IPS DF 6.9 (cell line): Measurements from ENCODE around the gene DEFB132.

ENCODE experiments used
- DNase-seq: peaks from one replicate; pipeline ENCODE4 v3.0.0-alpha.2; 2013; ENCODE audit warnings: low read depth, low spot score
- H3K27ac ChIP-seq: one replicate; pipeline ENCODE4 v1.5.1; 2013; ENCODE audit warnings: low read length, control low read depth
- H3K27me3 ChIP-seq: 2 replicates; pipeline ENCODE4 v1.6.1; 2013; ENCODE audit warnings: mild to moderate bottlenecking, low read length; ENCODE audit not compliant: control insufficient read depth, insufficient read depth
- H3K36me3 ChIP-seq: 2 replicates; pipeline ENCODE4 v1.6.1; 2013; ENCODE audit warnings: low read length; ENCODE audit not compliant: control insufficient read depth, insufficient read depth
- H3K4me1 ChIP-seq: 2 replicates; pipeline ENCODE4 v1.6.1; 2013; ENCODE audit warnings: low read length; ENCODE audit not compliant: control insufficient read depth, insufficient read depth
- H3K4me3 ChIP-seq: 2 replicates; pipeline ENCODE4 v1.5.1; 2013; ENCODE audit warnings: mild to moderate bottlenecking, low read length
- H3K9me3 ChIP-seq: 2 replicates; pipeline ENCODE4 v1.6.1; 2013; ENCODE audit warnings: low read length, inconsistent platforms; ENCODE audit not compliant: control insufficient read depth, insufficient read depth
- WGBS: extraction: QIAGEN DNeasy Blood & Tissue Kit; methylation state at CpG from one replicate; pipeline ENCODE4 v1.1.7; 2013; ENCODE audit warnings: mixed read lengths, missing lambda C conversion rate; ENCODE audit not compliant: insufficient read length, insufficient coverage; 5-methylcytosine and 5-hydroxymethylcytosine counted together

DEFB132 gene

DNA sequence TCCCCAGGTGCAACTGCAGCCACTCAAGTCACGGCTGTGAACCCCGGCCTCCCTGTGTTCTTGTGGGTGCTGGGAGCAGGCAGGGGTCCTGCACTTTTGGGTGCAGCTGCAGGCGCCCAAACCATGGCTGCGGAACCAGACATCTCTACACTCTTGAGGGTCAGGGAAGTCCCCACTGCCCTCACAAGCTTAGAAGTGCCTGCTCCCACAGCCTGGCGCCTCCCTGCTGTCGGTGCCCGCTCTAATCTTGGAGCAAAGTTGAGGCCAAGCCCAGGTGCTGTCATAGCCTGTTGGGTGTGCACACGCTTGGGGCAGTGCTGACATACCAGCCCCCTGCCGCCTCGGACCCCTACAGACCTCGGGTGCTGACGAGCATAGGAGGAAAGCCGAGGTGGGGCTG, 6.2 kb downstream of the DEFB132 start:
- Histone ChIP-seq H3K4me3 (no peak overlapping the region), H3K4me1 (no peaks in the 10 kb centered on the region), H3K27me3 (peaks cover 10% of the 10 kb centered on the region; the same call in 1 of the 2 replicates), H3K36me3 (no peaks in the 10 kb centered on the region), H3K27ac (no peak overlapping the region), H3K9me3 (no peaks in the 10 kb centered on the region)
- no peak for DNase-seq
- no CpG with 5 or more reads among the region's 13 CpGs for WGBS

DNA sequence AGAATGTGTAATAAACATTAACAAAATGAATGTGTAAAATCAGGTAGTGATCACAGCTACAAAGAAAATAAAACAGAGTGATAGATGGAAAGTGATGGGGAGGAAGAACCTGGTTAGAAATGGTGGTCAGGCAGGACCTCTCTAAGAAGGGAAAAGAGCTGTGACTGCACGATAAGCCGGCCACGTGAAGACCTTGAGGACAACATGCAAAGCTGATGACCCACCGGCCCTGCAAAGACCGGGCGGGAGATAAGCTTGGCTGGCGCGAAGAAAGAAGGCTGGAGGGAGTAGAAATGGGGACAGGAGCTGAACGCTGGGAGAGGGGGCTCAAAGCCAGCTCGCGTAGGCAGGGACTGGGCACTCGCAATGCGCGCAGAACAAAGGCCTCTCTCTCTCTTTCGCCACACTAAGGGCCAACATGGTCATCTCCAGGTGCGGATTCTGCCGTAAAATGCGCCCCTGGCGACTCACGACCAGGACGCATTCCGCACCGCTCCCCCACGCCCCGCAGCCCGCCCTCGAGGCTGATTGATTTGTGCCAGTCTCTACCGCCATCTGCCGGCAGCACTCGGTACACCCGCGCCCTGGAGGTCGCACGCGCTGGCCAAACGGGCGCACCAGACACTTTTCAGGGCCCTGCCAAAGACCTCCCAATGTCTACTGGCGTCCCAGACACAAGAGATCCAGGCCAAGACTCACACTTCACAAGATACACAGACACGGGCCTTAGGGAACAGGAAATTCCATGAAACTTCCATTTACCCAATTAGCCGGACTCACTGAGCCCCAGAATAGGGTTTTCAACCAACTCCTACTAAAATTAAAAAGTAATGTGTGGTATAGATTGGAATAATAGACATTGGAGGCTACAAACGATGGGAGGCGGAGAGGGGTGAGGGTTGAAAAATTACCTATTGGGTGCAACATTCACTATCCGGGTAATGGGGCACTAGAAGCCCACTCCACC, 9.4 kb downstream of the DEFB132 start:
- DNase-seq, result peak; percentile 82
- H3K4me1 ChIP-seq, result no peaks in the 10 kb centered on the region
- no CpG with 5 or more reads among the region's 43 CpGs for WGBS
- no peaks in the 10 kb centered on the region for H3K36me3 ChIP-seq
- H3K9me3 ChIP-seq, result no peaks in the 10 kb centered on the region
- H3K27me3 ChIP-seq, result peaks cover 4% of the 10 kb centered on the region; the same call in 1 of the 2 replicates
- H3K4me3 ChIP-seq, result no peak overlapping the region
- H3K27ac ChIP-seq, result no peak overlapping the region

DNA sequence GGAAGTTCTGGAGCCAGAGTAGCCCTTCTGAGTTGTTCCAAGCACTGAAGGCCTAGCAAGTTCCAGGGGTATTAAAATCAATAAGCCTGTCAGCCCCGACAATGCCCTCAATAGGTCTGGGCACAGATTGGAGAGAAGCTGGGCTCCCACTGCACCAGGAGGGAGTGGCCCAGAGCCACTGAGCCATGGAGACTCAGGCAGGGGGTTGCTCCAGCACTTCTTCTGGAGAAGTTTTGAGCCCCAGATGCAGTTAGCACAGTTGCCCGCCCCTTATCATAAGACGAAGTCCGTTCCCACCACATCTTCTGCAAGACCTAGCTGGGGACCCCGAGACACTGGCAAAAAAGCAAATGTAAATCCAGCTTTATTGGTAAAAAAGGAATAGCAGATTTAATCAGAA, 13.0 kb downstream of the DEFB132 start:
- H3K9me3 ChIP-seq, result no peaks in the 10 kb centered on the region
- no peak for DNase-seq
- peaks cover 1% of the 10 kb centered on the region; the same call in 1 of the 2 replicates for H3K27me3 ChIP-seq
- WGBS, result no CpG with 5 or more reads among the region's 5 CpGs
- H3K27ac ChIP-seq, result no peak overlapping the region
- H3K4me1 ChIP-seq, result no peaks in the 10 kb centered on the region
- H3K4me3 ChIP-seq, result no peak overlapping the region
- H3K36me3 ChIP-seq, result no peaks in the 10 kb centered on the region

DNA sequence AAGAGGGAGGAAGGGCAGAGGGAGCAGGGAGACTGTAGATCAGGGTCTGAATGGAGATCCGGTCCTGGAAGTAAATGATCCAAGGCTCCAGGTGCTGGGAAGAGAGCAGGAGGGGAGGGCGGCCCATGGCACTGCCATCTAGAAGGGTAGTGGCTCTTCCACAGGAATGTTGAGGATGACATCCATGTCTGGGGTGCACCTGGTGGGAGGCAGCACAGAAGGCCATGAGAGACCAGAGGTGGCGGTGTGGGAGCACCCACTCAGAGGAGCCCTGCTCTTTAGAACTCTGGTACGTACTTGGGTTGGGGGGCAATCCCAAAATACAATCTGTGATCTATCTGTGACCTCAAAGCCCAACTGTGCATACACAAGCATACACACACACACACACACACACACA, 13.5 kb downstream of the DEFB132 start:
- Histone ChIP-seq H3K9me3 (no peaks in the 10 kb centered on the region), H3K36me3 (no peaks in the 10 kb centered on the region), H3K4me1 (no peaks in the 10 kb centered on the region), H3K27ac (no peak overlapping the region), H3K4me3 (no peak overlapping the region), H3K27me3 (peaks cover 1% of the 10 kb centered on the region; the same call in 1 of the 2 replicates)
- no peak for DNase-seq
- no CpG with 5 or more reads among the region's 4 CpGs for WGBS

DNA sequence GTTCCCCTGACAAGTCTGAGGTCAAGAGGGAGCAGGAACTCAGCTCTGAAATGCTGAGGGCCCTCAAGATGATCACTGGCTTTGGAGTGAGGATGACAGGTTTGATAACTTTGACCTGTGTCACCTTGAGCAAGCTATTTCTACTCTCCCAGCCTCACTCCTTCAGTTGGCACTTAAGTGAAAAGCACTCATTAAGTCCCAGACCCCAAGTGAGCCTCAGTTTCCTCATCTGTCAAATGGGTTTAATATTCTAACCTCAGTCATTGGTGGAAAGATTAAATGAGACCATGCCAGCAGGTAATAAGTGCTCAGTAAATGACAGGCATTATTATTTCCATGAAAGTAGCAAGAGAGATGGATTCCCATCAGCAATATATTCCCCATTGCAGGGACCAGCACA, 14.0 kb downstream of the DEFB132 start:
- Histone ChIP-seq H3K4me1 (no peaks in the 10 kb centered on the region), H3K9me3 (no peaks in the 10 kb centered on the region), H3K27me3 (no peaks in the 10 kb centered on the region), H3K27ac (no peak overlapping the region), H3K4me3 (no peak overlapping the region), H3K36me3 (peaks cover 3% of the 10 kb centered on the region; the same call in 1 of the 2 replicates)
- DNase-seq, result no peak

DNA sequence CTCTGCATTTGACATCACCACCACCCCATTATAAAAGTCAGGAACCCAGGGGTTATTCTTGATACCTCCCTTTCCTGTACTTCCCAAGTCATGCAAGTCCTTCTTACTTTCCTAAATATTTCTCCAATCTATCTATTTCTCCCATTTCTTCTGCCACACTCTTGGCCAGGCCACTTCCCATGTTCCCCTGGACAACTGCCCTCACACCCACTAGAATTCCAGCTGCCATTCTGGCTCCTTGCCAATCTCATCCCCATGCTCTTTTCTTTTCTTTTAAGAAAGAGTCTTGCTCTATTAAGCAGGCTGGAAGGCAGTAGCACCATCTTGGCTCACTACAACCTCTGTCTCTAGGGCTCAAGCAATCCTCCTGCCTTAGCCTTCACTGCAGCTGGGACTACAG, 15.2 kb downstream of the DEFB132 start:
- H3K27me3 ChIP-seq, result no peaks in the 10 kb centered on the region
- H3K4me1 ChIP-seq, result no peaks in the 10 kb centered on the region
- H3K4me3 ChIP-seq, result no peak overlapping the region
- DNase-seq, result no peak
- no peak overlapping the region for H3K27ac ChIP-seq
- H3K9me3 ChIP-seq, result no peaks in the 10 kb centered on the region
- peaks cover 9% of the 10 kb centered on the region for H3K36me3 ChIP-seq

DNA sequence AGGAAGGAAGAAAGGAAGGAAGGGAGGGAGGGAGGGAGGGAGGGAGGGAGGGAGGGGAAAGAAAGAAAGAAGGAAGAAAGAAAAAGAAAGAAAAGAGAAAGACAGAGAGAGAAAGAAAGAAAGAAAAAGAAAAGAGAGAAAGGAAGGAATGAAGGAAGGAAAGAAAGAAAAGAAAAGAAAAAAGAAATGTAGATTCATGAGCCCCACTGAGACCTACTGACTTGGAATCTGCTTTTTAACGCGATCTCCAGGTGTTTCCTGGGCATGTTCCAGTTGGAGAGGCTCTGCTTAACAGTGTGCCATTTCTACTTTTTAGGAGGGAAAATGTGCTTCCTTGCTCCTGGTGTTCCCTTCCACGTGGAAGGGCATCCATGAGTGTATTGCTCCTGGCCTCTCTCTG, 16.4 kb downstream of the DEFB132 start:
- no peaks in the 10 kb centered on the region for H3K27me3 ChIP-seq
- no peaks in the 10 kb centered on the region for H3K9me3 ChIP-seq
- no peak overlapping the region for H3K27ac ChIP-seq
- H3K4me1 ChIP-seq, result no peaks in the 10 kb centered on the region
- no CpG with 5 or more reads among the region's 3 CpGs for WGBS
- H3K4me3 ChIP-seq, result no peak overlapping the region
- H3K36me3 ChIP-seq, result peaks cover 9% of the 10 kb centered on the region
- DNase-seq, result no peak

DNA sequence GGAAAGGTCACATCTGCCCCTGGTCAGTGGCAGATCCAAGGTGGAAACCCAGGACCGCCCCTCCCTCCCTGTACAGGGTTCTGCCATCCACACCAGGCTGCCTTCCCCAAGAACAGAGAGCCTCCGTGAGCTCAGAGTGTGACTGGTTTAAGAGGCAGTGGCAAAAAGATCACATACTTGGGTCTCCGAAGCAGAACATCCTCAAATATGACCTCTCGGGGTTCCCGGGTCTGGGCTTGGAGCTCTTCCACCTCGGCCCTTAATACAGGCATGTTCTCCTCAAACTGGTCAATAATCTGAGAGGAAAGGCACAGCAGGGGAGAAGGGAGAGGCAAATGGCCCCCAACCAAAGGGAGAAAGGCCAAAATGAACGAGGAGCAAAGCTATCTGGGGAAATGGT, 18.3 kb downstream of the DEFB132 start:
- DNase-seq, result no peak
- no peaks in the 10 kb centered on the region for H3K27me3 ChIP-seq
- no peak overlapping the region for H3K4me3 ChIP-seq
- H3K4me1 ChIP-seq, result no peaks in the 10 kb centered on the region
- H3K9me3 ChIP-seq, result no peaks in the 10 kb centered on the region
- peaks cover 9% of the 10 kb centered on the region for H3K36me3 ChIP-seq
- H3K27ac ChIP-seq, result no peak overlapping the region
- no CpG with 5 or more reads among the region's 7 CpGs for WGBS

DNA sequence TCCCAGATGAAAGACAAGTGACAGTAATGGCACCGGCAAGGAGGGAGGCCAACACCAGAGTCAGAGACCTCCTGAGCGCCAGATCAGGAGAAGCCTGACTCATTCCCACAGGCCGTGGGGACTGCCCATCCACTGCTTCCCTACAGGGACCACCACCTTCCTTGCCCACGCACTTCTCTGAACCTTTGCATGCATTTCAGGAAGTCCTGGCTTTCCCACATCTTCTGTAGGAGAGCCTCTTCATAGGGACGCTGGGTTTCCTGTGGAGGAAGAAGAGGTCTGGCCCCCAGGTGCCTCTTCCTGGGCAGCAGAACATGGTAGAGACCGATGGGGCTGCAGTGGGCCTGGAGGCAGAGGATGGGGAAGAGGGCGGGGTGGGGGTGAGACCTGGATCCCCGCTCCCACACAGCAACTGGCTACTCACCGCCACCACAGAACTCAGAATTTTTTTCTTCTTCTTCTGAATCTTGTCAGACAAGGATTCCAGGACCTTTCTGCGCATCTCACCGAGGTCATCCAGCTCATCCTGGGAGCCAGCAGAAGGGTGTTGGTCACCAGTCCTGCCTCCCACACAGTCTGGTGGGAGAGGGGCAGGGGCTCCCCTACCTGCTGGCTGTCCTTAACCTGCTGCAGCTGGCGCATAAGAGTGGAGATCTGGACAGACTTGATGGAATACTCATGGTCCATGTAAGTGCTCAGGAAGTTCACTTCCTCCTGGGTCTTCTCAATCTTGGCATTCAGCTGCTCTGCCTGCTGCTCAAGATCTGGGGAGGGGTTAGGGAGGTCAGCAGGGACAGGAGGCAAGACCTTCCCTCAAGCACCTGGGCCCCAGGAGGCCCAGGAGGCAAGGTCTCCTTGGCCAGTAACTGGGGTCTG, 19.3 kb downstream of the DEFB132 start:
- Histone ChIP-seq H3K36me3 (peaks cover 9% of the 10 kb centered on the region), H3K4me1 (no peaks in the 10 kb centered on the region), H3K9me3 (no peaks in the 10 kb centered on the region), H3K27ac (no peak overlapping the region), H3K4me3 (no peak overlapping the region), H3K27me3 (no peaks in the 10 kb centered on the region)
- no CpG with 5 or more reads among the region's 12 CpGs for WGBS
- no peak for DNase-seq

DNA sequence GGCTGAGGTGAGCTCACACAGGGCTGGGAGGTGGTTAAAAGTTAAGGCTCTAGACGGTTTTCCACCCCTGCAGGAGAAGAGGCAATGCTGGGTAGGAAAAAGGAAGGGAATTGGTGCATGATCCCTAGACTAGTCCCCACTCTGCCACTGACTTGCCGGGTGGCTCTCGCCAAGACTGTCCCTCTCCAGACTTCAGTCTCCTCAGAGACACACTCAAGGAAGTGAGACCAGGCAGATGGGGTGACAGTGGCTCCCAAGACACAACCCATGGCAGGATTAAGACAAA, 19.9 kb downstream of the DEFB132 start:
- Histone ChIP-seq H3K27me3 (no peaks in the 10 kb centered on the region), H3K4me3 (no peak overlapping the region), H3K27ac (no peak overlapping the region), H3K4me1 (no peaks in the 10 kb centered on the region), H3K36me3 (peaks cover 9% of the 10 kb centered on the region), H3K9me3 (no peaks in the 10 kb centered on the region)
- no peak for DNase-seq
- whole genome bisulfite sequencing, result no CpG with 5 or more reads among the region's 3 CpGs
